SK-N-SH treated with all-trans-retinoic acid at 6 μM for 48 hours (cell line): ENCODE data around the gene SLC17A4.

ENCODE experiments used
- ATAC-seq: fragments of 200-7000 bp; cut with Tn5 transposase; 3 replicates; pipeline ENCODE4 v1.9.1; 2020; ENCODE audit warnings: mild to moderate bottlenecking, moderate library complexity
- ARNTL ChIP-seq: fragments of 450-650 bp; formaldehyde crosslinking; IDR thresholded peaks from 2 replicates; pipeline ENCODE4 v1.5.0; 2020; ENCODE audit warnings: low read depth, mild to moderate bottlenecking, moderate library complexity, borderline replicate concordance
- CSDC2 ChIP-seq: fragments of 250-450 bp; sonication (Bioruptor Pico); IDR thresholded peaks from 2 replicates; pipeline ENCODE4 v1.5.0; 2020; ENCODE audit warnings: mild to moderate bottlenecking, moderate library complexity
- ESRRG ChIP-seq: fragments of 250-450 bp; sonication (Bioruptor Pico); IDR thresholded peaks from 2 replicates; pipeline ENCODE4 v1.6.1; 2021; ENCODE audit warnings: mild to moderate bottlenecking
- GLIS3 ChIP-seq: fragments of 250-450 bp; sonication (Bioruptor Pico); IDR thresholded peaks from 2 replicates; pipeline ENCODE4 v1.5.0; 2020; ENCODE audit warnings: mild to moderate bottlenecking, moderate library complexity
- ISL1 ChIP-seq: fragments of 250-450 bp; sonication (Bioruptor Pico); IDR thresholded peaks from 2 replicates; pipeline ENCODE4 v2.1.2; 2022; ENCODE audit warnings: mild to moderate bottlenecking, moderate library complexity
- OSR1 ChIP-seq: fragments of 250-450 bp; sonication (Bioruptor Pico); IDR thresholded peaks from 2 replicates; pipeline ENCODE4 v1.8.0; 2022; ENCODE audit warnings: moderate library complexity, mild to moderate bottlenecking, inconsistent platforms
- PPARA ChIP-seq: fragments of 250-450 bp; sonication (Bioruptor Pico); IDR thresholded peaks from 2 replicates; pipeline ENCODE4 v1.5.0; 2020; ENCODE audit warnings: mild to moderate bottlenecking, borderline replicate concordance
- RARB ChIP-seq: fragments of 250-450 bp; sonication (Bioruptor Pico); IDR thresholded peaks from 2 replicates; pipeline ENCODE4 v1.8.0; 2021; ENCODE audit warnings: mild to moderate bottlenecking, moderate library complexity
- SNAI2 ChIP-seq: fragments of 250-450 bp; sonication (Bioruptor Pico); IDR thresholded peaks from 2 replicates; pipeline ENCODE4 v1.5.0; 2020; ENCODE audit warnings: mild to moderate bottlenecking, moderate library complexity
- TCF4 ChIP-seq: fragments of 250-450 bp; sonication (Bioruptor Pico); IDR thresholded peaks from 2 replicates; pipeline ENCODE4 v1.8.0; 2021; ENCODE audit warnings: mild to moderate bottlenecking, moderate library complexity, borderline replicate concordance
- TOX ChIP-seq: fragments of 250-450 bp; sonication (Bioruptor Pico); IDR thresholded peaks from 2 replicates; pipeline ENCODE4 v1.8.0; 2021; ENCODE audit warnings: mild to moderate bottlenecking, moderate library complexity, borderline replicate concordance
- ZC3H10 ChIP-seq: fragments of 250-450 bp; sonication (Bioruptor Pico); IDR thresholded peaks from 2 replicates; pipeline ENCODE4 v1.5.1; 2021; ENCODE audit warnings: mild to moderate bottlenecking, moderate library complexity
- ZFP3 ChIP-seq: fragments of 250-450 bp; sonication (Bioruptor Pico); IDR thresholded peaks from 2 replicates; pipeline ENCODE4 v1.5.0; 2020; ENCODE audit warnings: mild to moderate bottlenecking, moderate library complexity
- ZFP30 ChIP-seq: fragments of 450-650 bp; formaldehyde crosslinking; IDR thresholded peaks from 2 replicates; pipeline ENCODE4 v1.5.0; 2022; ENCODE audit warnings: mild to moderate bottlenecking, moderate library complexity
- ZNF565 ChIP-seq: fragments of 450-650 bp; formaldehyde crosslinking; conservative IDR thresholded peaks from 2 replicates; pipeline ENCODE4 v1.5.0; 2020; ENCODE audit warnings: low read depth, mild to moderate bottlenecking, moderate library complexity
- ZNF70 ChIP-seq: fragments of 450-650 bp; formaldehyde crosslinking; IDR thresholded peaks from 2 replicates; pipeline ENCODE4 v1.5.0; 2020; ENCODE audit warnings: mild to moderate bottlenecking, moderate library complexity
- ZNF8 ChIP-seq: fragments of 450-650 bp; formaldehyde crosslinking; IDR thresholded peaks from 2 replicates; pipeline ENCODE4 v1.5.0; 2020; ENCODE audit warnings: mild to moderate bottlenecking, moderate library complexity
- TF ChIP-seq, protein P1 (sequence below): fragments of 250-450 bp; sonication (Bioruptor Pico); IDR thresholded peaks from 2 replicates; pipeline ENCODE4 v1.8.0; 2020; ENCODE audit warnings: mild to moderate bottlenecking, moderate library complexity, borderline replicate concordance
- TF ChIP-seq, protein P2 (sequence below): fragments of 250-450 bp; sonication (Bioruptor Pico); IDR thresholded peaks from 2 replicates; pipeline ENCODE4 v1.5.0; 2020; ENCODE audit warnings: mild to moderate bottlenecking, moderate library complexity
- TF ChIP-seq, protein P3 (sequence below): fragments of 250-450 bp; sonication (Bioruptor Pico); IDR thresholded peaks from 2 replicates; pipeline ENCODE4 v1.5.1; 2021; ENCODE audit warnings: mild to moderate bottlenecking, moderate library complexity
- TF ChIP-seq, protein P4 (sequence below): fragments of 250-450 bp; sonication (Bioruptor Pico); IDR thresholded peaks from 2 replicates; pipeline ENCODE4 v1.8.0; 2021; ENCODE audit warnings: low read depth, mild to moderate bottlenecking, moderate library complexity, borderline replicate concordance

SLC17A4 gene

DNA sequence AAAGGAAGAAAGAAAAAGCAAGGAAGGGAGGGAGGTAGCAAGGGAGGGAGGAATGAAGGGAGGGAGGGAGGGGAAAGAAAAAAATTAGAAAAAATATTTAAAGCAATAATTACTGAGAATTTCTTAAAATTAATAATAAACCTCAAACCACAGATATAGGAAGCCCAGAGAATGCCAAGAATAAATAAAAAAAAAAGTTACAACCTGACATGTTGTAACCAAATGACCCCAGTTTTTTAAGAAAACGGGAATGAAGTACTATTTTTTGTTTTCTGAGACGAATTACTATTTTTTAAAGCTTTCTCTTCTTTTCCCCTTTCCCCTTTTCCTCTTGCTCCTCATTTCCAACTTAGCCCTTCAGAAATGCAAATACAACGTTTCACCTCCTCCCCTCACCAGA is 60.7 kb downstream of the SLC17A4 start:
- ATAC-seq: no peak
- TF ChIP-seq ZNF565 (CRISPR knock-in tag) (no peak), RARB (CRISPR knock-in tag) (no peak), OSR1 (CRISPR knock-in tag) (no peak), ZFP3 (no peak), TOX (no peak), ZFP30 (CRISPR knock-in tag) (no peak), ZC3H10 (CRISPR knock-in tag) (no peak), GLIS3 (CRISPR knock-in tag) (no peak)
- TF ChIP-seq, protein P1, sequence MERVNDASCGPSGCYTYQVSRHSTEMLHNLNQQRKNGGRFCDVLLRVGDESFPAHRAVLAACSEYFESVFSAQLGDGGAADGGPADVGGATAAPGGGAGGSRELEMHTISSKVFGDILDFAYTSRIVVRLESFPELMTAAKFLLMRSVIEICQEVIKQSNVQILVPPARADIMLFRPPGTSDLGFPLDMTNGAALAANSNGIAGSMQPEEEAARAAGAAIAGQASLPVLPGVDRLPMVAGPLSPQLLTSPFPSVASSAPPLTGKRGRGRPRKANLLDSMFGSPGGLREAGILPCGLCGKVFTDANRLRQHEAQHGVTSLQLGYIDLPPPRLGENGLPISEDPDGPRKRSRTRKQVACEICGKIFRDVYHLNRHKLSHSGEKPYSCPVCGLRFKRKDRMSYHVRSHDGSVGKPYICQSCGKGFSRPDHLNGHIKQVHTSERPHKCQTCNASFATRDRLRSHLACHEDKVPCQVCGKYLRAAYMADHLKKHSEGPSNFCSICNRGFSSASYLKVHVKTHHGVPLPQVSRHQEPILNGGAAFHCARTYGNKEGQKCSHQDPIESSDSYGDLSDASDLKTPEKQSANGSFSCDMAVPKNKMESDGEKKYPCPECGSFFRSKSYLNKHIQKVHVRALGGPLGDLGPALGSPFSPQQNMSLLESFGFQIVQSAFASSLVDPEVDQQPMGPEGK: no peak
- TF ChIP-seq, protein P2, sequence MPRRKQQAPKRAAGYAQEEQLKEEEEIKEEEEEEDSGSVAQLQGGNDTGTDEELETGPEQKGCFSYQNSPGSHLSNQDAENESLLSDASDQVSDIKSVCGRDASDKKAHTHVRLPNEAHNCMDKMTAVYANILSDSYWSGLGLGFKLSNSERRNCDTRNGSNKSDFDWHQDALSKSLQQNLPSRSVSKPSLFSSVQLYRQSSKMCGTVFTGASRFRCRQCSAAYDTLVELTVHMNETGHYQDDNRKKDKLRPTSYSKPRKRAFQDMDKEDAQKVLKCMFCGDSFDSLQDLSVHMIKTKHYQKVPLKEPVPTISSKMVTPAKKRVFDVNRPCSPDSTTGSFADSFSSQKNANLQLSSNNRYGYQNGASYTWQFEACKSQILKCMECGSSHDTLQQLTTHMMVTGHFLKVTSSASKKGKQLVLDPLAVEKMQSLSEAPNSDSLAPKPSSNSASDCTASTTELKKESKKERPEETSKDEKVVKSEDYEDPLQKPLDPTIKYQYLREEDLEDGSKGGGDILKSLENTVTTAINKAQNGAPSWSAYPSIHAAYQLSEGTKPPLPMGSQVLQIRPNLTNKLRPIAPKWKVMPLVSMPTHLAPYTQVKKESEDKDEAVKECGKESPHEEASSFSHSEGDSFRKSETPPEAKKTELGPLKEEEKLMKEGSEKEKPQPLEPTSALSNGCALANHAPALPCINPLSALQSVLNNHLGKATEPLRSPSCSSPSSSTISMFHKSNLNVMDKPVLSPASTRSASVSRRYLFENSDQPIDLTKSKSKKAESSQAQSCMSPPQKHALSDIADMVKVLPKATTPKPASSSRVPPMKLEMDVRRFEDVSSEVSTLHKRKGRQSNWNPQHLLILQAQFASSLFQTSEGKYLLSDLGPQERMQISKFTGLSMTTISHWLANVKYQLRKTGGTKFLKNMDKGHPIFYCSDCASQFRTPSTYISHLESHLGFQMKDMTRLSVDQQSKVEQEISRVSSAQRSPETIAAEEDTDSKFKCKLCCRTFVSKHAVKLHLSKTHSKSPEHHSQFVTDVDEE (CRISPR knock-in tag): no peak

DNA sequence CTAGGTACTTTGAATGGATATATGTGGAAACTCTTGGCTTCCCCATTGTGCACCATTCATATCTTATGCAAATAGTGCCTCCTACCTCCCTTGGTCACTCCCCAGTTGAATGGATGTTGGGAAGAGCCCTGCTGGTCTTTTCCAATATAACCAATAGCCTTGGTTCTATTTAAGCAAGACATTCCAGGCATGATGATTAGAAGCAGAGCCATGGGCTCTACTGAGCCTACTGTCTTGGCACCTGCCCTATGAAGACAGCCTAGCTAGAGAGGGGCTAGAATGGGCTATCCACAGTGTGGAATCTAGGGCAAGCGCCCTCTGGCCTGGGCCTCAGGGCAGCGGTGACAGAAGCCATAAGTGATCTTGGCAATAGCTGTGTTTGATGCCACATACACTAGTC is 61.7 kb downstream of the SLC17A4 start:
- TF ChIP-seq ARNTL (CRISPR knock-in tag) (no peak), ZNF565 (CRISPR knock-in tag) (no peak), ISL1 (CRISPR knock-in tag) (no peak), RARB (CRISPR knock-in tag) (no peak), CSDC2 (CRISPR knock-in tag) (no peak), TCF4 (CRISPR knock-in tag) (no peak), PPARA (CRISPR knock-in tag) (no peak), TOX (no peak), ZNF70 (CRISPR knock-in tag) (no peak), ZNF8 (no peak), ESRRG (CRISPR knock-in tag) (no peak), ZC3H10 (CRISPR knock-in tag) (no peak), ZFP30 (CRISPR knock-in tag) (no peak), SNAI2 (no peak)
- TF ChIP-seq, protein P3, sequence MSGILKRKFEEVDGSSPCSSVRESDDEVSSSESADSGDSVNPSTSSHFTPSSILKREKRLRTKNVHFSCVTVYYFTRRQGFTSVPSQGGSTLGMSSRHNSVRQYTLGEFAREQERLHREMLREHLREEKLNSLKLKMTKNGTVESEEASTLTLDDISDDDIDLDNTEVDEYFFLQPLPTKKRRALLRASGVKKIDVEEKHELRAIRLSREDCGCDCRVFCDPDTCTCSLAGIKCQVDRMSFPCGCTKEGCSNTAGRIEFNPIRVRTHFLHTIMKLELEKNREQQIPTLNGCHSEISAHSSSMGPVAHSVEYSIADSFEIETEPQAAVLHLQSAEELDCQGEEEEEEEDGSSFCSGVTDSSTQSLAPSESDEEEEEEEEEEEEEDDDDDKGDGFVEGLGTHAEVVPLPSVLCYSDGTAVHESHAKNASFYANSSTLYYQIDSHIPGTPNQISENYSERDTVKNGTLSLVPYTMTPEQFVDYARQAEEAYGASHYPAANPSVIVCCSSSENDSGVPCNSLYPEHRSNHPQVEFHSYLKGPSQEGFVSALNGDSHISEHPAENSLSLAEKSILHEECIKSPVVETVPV: no peak
- TF ChIP-seq, protein P2 (CRISPR knock-in tag): no peak
- TF ChIP-seq, protein P1: no peak
- TF ChIP-seq, protein P4, sequence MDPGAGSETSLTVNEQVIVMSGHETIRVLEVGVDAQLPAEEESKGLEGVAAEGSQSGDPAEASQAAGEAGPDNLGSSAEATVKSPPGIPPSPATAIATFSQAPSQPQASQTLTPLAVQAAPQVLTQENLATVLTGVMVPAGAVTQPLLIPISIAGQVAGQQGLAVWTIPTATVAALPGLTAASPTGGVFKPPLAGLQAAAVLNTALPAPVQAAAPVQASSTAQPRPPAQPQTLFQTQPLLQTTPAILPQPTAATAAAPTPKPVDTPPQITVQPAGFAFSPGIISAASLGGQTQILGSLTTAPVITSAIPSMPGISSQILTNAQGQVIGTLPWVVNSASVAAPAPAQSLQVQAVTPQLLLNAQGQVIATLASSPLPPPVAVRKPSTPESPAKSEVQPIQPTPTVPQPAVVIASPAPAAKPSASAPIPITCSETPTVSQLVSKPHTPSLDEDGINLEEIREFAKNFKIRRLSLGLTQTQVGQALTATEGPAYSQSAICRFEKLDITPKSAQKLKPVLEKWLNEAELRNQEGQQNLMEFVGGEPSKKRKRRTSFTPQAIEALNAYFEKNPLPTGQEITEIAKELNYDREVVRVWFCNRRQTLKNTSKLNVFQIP (CRISPR knock-in tag): no peak
- TF ChIP-seq, all 23 proteins: peak for 0
- no peak for ATAC-seq
